ENCODE measurements around the gene SLC17A7.
"Not testable (repeated sequence)": the region's sequence is repeated elsewhere in the genome, so short reads cannot be mapped to it uniquely, and the experiment has no call there.

The SLC17A7 gene

GRCh38 chr19:49469828-49470614 lies 28.7 kb upstream of the SLC17A7 start:
- DNase-seq, result no peak

GRCh38 chr19:49468746-49469447 lies 27.6 kb upstream of the SLC17A7 start:
- DNase-seq, result no peak

GRCh38 chr19:49468199-49468598 lies 26.9 kb upstream of the SLC17A7 start:
- no peak for DNase-seq

GRCh38 chr19:49465371-49465770 lies 24.0 kb upstream of the SLC17A7 start:
- DNase-seq, result no peak

GRCh38 chr19:49463960-49464740 lies 22.8 kb upstream of the SLC17A7 start:
- DNase-seq, result no peak

- no peak for DNase-seq
Measured at GRCh38 chr19:49462492-49462891, 21.2 kb upstream of the SLC17A7 start.

- DNase-seq, result no peak
Measured at GRCh38 chr19:49461656-49462055, 20.3 kb upstream of the SLC17A7 start.

GRCh38 chr19:49461130-49461529 lies 19.8 kb upstream of the SLC17A7 start:
- DNase-seq, result not testable (repeated sequence)

- DNase-seq, result no peak
Measured at GRCh38 chr19:49459388-49459787, 18.1 kb upstream of the SLC17A7 start.

GRCh38 chr19:49458567-49458903 lies 17.2 kb upstream of the SLC17A7 start:
- no peak for DNase-seq

- no peak for DNase-seq
Measured at GRCh38 chr19:49456326-49456725, 15.0 kb upstream of the SLC17A7 start.

- no peak for DNase-seq
Measured at GRCh38 chr19:49455773-49456172, 14.4 kb upstream of the SLC17A7 start.

GRCh38 chr19:49453757-49454240 lies 12.5 kb upstream of the SLC17A7 start:
- peak; percentile 47 for DNase-seq

- DNase-seq, result peak; percentile 98
Measured at GRCh38 chr19:49453013-49453756, 11.9 kb upstream of the SLC17A7 start, which contains the start of gene ALDH16A1. ALDH16A1 (plus strand) TSS chr19:49453225; CDS start chr19:49453332, 107 bp downstream.

- DNase-seq, result peak; percentile 99
Measured at GRCh38 chr19:49451430-49452181, 10.3 kb upstream of the SLC17A7 start, which contains the start of gene PIH1D1. PIH1D1 (minus strand) TSS chr19:49451814; CDS start chr19:49451574, 240 bp downstream.

GRCh38 chr19:49450405-49450804 lies 9.1 kb upstream of the SLC17A7 start:
- DNase-seq, result no peak

GRCh38 chr19:49448432-49448786 lies 7.1 kb upstream of the SLC17A7 start:
- no peak for DNase-seq

- DNase-seq, result no peak
Measured at GRCh38 chr19:49447485-49448431, 6.4 kb upstream of the SLC17A7 start.

GRCh38 chr19:49445997-49446396 lies 4.7 kb upstream of the SLC17A7 start:
- no peak for DNase-seq

GRCh38 chr19:49444100-49444700 lies 2.9 kb upstream of the SLC17A7 start:
- DNase-seq, result not testable (repeated sequence)
